ENCODE measurements around the gene TMEM17.

TMEM17 gene

GRCh38 chr2:62455957-62456692, 49.9 kb downstream of the TMEM17 start:
- no peak for DNase-seq (ENCODE audit: low read depth)

DNA sequence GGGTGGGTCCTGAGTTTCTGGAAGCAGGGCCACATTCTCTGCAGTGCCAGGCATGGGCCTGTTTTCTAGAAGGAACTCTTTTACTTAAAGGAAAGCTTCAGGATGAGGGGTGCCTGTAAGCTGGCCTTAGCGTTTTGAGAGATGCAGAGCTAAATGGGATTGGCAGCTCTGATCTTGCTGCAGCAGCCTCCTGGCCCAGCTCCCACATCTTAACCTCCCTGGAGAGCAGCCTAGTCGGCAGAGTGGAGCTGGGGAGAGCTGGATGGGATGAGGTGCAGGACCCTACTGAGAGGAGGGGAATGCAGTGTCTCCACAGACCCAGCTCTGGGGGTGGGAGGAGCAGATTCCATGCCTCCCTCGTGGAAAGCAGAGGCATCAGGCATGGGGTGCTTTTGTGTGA, 52.0 kb downstream of the TMEM17 start:
- no peak for DNase-seq (ENCODE audit: low read depth)

DNA sequence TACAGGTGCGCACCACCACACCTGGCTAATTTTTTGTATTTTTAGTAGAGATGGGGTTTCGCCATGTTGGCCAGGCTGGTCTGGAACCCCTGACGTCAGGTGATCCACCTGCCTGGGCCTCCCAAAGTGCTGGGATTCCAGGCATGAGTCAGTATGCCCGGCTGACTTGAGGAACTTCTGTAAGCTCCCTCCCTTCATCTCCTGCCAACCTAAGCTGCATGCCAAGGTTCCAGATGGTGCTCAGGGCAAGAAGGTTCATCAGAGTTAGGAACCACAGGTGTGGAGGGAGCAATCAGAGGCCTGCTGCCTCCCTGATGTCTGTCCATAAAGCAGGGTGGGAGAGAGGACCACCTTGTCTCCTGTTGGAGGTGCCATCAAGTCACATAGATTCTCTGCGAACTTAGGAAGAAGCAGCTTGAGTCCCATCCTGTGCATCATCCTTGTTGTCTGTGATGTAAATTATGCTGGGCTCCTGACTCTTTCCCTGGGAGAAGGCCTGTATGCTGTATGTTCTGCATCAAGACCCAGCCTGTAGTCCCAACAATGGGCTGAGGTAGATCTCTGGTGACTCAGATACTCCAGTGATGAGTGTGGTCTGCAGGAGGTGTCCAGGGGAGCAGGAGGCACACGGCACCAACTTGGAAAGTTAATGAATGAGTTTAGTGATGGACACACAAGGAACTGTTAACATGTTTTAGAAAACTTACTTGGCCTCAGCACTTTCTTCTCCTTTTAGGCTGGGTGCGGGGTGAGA, 53.1 kb downstream of the TMEM17 start:
- no peak for DNase-seq (ENCODE audit: low read depth)

- DNase-seq (ENCODE audit: low read depth): no peak
Observed at GRCh38 chr2:62450716-62451191, 55.2 kb downstream of the TMEM17 start.

Data from stimulated activated CD8-positive, alpha-beta memory T cell treated with anti-CD3 and anti-CD28 coated beads, Interleukin-15, amount 100 ng/mL, for 1 hour (primary cell).